ENCODE results near the gene PODXL. TPM values are rescaled to one million over a fixed set of nuclear protein-coding genes. Genes with fewer than 3 reads are reported as not detected.

PODXL gene
- total RNA-seq, 1 donor from 2014 or later: 43.7 TPM

DNA sequence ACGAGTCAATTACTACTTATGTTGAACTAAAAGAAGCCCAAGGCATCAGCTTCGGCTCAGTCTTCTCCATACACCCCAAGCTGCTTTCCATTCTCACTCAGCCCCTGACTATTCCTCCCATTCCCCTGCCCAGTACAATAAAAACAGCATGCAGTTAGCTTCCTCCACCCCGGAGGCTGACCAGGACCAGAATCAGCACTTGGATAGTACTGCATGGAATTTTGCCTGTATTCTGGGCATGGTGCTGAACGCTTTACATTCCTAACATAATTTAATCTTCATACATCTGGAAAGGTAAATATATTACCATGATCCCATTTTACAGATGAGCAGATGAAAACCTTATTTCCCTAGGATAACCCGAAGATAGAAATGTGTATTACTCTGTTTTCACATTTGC, 7.5 kb upstream of the PODXL start:
- no peak for DNase-seq

GRCh38 chr7:131562941-131563340, 6.5 kb upstream of the PODXL start:
- no peak for DNase-seq

- no peak for DNase-seq
Observed at GRCh38 chr7:131560061-131560460, 3.6 kb upstream of the PODXL start.

DNA sequence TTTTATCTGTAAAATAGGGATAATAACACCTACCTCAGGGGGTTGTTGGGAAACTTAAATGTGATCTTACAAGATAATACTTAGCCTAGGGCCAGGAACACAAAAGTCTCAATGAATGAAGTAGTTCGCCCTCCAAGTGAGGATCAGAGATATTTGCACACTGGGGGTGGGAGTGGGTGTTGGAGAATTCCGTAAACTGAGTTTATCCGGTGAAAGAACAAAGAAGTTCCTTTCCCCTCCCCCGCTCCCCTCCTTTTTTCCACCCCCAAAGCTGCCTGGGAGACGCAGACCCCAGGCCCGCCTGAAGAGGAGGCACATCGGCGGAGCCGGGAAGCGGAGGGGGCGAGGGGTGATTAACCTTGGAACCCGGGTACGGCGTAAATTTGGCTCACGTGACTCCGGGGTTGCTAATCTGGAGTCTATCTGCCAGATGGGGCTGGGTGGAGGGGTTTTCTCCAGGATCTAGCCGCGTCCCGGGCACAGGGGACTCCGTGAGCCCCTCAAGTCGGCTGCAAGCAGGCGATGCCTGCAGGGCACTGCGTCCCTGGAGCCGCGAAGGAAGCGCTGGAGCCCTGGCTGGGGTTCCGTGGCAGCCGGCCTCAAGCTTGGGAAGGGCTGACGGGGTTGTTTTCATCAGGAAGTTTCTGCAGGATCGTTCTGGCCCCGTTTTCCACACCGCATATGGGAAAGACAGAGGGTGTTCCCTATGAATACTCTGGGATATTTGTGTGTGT, 1.4 kb upstream of the PODXL start:
- no peak for DNase-seq

DNA sequence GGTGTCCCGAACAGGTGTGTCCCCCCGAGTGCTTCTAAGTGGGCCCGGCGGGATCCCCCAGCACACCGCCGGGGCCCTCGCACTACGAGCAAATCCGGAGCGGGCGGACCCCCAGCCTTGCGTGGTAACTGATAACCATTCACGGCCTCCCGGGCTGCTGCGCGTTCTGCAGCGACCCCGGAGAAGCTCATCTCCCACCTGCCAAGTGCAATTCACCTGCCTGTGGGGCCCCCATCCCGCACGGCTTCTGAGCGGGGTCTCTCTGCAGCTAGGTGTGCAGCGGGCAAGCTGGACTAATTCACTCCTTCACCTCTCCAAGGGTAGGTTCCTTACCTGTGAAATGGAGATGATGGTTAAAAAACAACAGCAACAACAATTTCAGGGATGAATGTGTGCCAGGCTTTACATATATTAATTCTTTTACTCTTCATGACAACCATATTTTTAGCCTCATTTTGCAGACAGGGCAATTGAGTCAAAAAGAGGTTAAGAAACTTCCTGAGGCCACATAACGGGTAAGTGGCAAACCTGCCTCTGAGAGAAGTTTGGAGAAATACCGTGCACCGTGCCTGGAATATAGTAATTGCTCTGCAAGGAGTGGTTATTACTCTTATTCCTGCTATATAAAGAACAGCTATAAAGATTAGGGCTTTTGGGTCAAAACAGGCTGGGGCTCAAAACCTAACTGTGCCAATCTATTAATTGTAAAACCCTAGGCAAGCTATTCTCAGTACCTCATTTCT, 652 bp upstream of the PODXL start:
- no peak for DNase-seq

DNA sequence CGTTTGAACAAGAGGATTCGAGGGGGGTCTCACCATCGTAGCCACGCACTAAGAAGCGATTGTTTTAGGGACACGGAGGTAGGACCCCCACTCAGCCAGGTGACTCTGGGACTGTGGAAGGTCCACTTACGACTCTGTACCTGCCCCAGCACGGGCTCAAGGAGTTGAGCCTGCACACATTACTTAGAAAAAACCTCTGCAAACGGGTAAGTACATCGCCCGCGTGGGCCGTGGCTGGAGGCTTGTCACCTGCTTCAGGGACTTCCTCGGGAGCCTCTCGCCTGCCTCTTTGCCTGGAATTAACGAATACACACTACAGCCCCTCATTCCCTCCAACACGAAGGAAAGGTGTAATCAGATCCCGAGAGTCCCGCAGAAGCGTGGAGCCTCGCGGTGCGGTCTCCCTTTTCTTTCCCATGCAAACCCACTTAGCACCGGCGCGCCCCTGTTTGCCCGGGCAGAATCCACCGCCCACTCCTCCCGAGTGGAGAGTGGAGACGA, 826 bp downstream of the PODXL start:
- no peak for DNase-seq

GRCh38 chr7:131554880-131555516, 1.4 kb downstream of the PODXL start:
- DNase-seq: no peak

GRCh38 chr7:131553931-131554330, 2.5 kb downstream of the PODXL start:
- no peak for DNase-seq

DNA sequence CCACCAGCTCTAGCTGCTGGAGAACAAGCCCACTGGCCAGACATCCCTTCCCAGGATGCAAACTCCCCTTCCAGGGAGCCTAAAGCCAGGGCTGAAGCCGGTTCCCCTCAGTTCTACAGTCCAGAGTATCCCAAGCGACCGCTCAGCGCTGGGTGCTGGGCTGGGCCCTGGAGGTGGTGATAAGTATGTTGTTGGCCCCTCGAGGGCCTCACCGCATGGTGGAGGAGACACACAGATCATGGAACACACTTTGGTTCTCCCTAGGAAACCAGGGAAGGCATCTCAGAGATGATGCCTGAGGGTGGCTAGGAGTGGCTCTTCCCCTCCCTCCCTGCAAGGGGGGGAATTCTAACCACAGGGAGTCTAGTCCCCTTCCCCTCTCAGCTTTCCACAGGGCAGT, 4.4 kb downstream of the PODXL start:
- no peak for DNase-seq

GRCh38 chr7:131550846-131551245, 5.6 kb downstream of the PODXL start:
- DNase-seq: no peak

GRCh38 chr7:131548371-131548770, 8.1 kb downstream of the PODXL start:
- no peak for DNase-seq

- no peak for DNase-seq
Observed at GRCh38 chr7:131547589-131547988, 8.8 kb downstream of the PODXL start.

DNA sequence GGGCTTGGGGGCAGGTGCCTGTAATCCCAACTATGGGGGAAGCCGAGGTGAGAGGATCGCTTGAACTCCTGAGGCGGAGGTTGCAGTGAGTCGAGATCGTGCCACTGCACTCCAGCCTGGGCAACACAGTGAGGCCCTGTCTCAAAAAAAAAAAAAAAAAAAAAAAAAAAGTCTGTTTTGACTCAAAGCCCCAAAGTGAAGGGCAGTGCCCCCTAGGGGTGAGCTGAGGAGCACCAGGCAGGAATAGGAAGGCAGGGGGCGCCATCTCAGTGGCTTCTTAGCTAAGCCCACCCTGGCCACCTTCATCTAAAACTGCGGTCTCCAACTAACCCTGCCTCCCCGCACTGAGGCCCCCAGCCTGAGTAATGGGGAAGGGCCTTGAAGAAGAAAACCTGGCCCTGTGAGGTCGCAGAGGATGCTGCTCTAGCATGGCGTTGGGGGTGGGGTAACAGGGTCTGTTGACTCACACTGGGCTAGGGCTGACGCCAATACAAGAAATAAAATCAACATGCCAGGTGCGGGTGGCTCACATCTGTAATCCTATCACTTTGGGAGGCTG, 9.8 kb downstream of the PODXL start:
- no peak for DNase-seq

DNA sequence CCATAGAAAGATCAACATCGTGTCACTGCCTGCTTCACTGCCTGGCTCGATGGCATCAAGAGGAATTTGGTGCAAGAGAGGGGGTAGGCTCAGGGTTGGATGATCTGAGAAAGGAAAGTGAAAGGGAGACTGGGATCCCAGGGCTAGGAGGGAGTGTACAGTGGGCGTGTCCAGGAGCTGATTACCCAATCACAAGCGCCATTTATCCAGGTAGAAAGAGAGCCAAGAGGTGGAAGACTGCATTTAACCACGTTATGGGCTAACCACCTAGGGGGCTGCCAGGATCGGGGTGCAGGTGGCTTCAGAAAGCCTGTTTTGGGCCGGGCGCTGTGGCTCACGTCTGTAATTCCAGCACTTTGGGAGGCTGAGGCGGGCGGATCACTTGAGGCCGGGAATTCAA, 10.3 kb downstream of the PODXL start:
- DNase-seq: no peak

DNA sequence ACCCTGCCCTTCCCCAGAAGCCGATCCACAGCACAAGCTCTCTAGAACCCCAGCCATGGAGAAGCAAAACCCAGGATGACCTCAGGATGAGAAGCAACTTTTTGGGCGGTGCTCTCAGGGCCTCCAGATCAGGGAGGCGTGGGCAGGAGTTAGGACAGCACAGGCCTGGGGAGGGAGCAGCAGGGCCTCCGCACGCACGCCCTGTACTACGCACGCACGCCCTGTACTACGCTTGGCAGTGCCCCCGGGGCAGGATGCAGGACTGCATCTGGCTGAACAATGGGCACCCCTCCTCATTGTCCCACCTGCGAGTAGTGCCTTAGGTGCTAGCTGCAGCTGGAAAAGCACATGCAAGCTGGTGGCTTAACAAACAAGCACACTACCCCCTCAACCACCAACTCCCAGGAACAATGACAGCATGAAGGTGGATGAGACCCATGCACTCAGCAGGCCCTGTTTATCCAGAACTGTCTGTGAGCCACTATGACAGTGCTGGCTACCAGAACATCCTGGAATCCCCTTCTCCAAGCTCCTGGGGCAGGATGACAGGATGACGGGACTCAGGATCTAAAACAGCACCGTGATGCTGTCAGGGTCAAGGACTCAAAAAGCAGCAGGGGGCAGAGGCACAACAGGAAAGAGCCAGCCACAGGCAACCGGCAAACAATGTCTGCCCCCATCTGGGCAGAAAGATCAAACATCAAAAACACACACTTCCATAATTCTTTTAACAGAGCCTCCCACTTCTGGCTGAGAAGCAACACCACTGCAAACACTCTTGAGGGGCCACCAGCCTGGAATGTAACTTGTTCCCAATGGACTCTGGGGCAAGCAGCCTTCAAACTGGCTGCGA, 11.8 kb downstream of the PODXL start:
- DNase-seq: no peak

DNA sequence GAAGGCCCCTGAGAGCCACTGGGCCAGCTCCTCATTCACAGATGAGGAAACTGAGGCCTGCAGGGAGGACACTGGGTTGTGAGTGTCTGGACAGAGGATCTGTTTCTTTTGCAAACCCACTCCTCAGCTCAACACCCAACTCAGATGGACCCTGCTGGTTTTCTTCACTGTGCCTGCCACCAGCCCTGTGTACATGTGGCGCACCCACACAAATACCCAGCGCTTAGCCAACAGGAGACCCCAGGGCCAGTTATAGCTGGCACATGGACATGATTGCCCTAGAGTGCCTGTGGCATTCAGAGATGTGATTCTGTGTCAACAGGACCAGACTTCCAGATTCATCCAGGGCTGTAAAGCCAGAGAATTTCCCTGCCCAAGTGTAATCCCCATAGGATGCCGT, 12.4 kb downstream of the PODXL start:
- no peak for DNase-seq

DNA sequence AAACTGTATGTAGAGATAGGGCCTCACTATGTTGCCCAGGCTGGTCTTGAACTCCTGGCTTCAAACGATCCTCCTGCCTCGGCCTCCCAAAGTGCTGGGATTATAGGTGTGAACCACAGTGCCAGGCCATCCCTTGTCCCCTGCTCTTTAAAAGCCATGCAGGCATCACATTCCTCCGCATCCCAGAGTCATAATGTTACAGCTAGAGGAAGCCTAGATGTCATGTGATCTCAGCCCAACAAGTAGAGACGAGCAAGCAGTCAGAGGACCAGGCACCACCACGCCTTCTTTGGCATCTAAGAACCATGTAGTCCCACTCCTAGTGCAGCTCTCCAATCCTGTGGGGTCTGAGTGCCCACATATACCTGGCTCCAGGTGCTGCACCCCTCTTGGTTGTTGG, 13.1 kb downstream of the PODXL start:
- DNase-seq: no peak

DNA sequence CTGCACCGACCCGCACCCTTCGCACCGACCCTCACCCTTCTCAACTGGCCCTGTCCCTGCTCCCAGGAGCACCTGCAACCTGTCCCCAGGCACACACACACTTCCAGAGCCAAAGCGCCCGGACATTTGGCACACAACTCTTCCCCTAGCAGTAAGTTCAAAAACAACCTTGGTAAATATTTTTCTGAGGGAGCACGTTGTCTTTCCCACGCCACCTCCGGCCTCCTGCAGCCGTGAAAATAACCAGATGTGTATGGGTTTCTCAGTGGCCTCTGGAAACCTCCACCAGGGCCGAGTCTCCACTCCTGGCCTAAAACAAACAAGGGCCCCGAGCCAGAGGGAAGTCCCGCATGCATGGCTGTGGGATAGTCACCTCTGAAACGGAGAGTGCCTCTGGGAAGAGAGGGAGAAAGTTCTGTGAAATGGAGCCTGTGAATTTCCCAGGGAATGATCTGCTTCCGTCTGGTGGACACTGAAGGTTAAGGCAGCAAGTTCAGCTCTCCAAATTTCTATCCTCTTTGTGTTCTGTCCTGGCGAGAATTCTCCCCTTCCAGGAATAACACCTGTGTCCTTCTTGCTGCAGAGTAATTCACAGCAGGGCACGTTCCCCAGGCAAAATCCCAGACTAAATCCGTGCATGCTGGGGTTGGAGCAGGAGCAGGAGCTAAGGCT, 15.8 kb downstream of the PODXL start:
- peak; percentile 76 for DNase-seq

DNA sequence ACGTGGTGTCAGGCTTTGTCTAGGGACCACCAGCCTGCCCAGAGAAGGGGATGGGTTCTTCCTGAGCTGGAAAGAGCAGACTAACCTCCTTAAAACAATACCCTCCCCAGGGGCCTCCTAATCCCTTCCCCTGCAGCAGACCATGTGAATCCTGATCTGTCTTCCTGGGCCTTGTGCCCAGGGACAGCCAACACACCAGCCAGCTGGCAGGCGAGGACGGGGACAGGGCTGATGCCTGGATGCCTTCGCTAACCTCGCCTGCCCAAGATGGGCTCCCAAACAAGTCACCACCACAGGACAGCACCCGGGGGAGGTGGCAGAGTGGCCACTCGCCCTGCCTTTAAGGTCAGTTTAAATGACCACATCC, 17.6 kb downstream of the PODXL start:
- peak; percentile 70 for DNase-seq

DNA sequence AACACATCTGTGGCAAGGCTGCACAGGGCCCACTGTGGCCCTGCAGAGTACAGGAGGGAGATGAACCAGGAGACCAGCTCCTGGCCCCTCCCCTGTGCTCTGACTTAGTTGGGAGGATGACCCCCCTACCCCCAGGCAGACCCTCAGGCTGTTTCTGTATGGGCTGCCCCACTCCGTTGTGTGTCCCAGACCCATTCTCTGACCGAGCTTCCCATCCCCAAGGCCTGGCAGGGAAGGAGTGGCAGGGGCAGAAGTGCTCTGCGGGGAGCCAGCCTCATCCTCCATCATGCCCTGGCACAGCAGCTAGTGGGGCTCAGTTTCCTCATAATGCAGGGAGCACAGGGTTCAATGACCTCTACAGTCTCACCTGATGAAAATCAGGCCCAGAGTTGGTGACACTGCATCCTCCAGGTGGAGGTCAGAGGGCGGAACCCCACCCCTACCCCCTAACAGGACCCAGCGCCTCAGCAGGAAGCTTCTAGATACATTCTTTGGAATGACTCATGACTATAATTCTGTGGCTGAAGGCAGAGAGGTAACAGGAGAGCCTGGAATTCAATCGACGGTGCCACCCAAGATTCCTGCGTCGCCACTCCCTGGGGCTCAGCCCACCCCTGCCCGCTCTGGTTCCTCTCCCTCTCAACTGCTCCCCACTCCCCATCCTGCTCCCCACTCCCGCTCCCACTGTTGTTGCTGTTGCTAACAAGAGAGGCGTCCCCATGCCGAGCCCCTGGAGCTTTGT, 18.2 kb downstream of the PODXL start:
- no peak for DNase-seq

DNA sequence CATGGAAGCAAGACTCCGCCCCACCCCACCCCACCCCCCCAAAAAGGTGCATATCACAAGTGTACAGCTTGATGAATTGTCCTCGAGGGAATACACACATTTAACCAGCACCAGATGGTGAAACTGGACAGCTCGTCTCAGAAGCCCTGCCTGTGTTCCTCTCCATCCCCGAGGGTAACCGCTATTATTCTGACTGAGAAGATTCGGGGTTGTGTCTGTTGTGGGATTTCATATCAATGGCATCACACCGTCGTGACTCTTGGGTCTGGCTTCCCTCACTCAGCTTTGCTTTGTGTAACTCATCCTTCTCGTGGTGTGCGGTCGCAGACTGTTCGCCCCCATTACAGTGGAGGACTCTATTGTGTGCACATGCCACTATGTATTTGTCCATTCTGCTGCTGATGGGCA, 18.9 kb downstream of the PODXL start:
- DNase-seq: no peak
